ENCODE data around the gene TAF1D.

Gene TAF1D

GRCh38 chr11:93727985-93728791 is 13.1 kb downstream of the TAF1D start:
- H3K9me3 ChIP-seq: no peaks in the 10 kb centered on the region
- H3K4me3 ChIP-seq (ENCODE audit: low read depth in 1 of 2, low read length in 1 of 2): no peak overlapping the region
- no peaks in the 10 kb centered on the region for H3K27me3 ChIP-seq
- TF ChIP-seq CTCF (IDR thresholded peaks at IDR 0.05): no peak
- H3K36me3 ChIP-seq: peaks cover 86% of the 10 kb centered on the region
- peaks cover 0 to 6% of the 10 kb centered on the region in 2 experiments for H3K4me1 ChIP-seq (ENCODE audit: control insufficient read depth in 1 of 2, insufficient read depth in 1 of 2, low read depth in 1 of 2, low read length in 1 of 2)
- H3K27ac ChIP-seq: peak overlapping the region; percentile 28

- Histone ChIP-seq H3K27ac (no peak overlapping the region), H3K27me3 (no peaks in the 10 kb centered on the region), H3K4me3 (ENCODE audit: low read depth in 1 of 2, low read length in 1 of 2) (no peak overlapping the region), H3K36me3 (peaks cover 62% of the 10 kb centered on the region), H3K4me1 (ENCODE audit: control insufficient read depth in 1 of 2, insufficient read depth in 1 of 2, low read depth in 1 of 2, low read length in 1 of 2) (peaks cover 11 to 16% of the 10 kb centered on the region in 2 experiments), H3K9me3 (no peaks in the 10 kb centered on the region)
- no peak for TF ChIP-seq CTCF (IDR thresholded peaks at IDR 0.05)
Observed at GRCh38 chr11:93724089-93724488, 17.2 kb downstream of the TAF1D start.

- no peak overlapping the region for H3K4me3 ChIP-seq (ENCODE audit: low read depth in 1 of 2, low read length in 1 of 2)
- peaks cover 30% of the 10 kb centered on the region for H3K36me3 ChIP-seq
- H3K27ac ChIP-seq: peak overlapping the region; percentile 91
- H3K9me3 ChIP-seq: no peaks in the 10 kb centered on the region
- peaks cover 31 to 37% of the 10 kb centered on the region in 2 experiments for H3K4me1 ChIP-seq (ENCODE audit: control insufficient read depth in 1 of 2, insufficient read depth in 1 of 2, low read depth in 1 of 2, low read length in 1 of 2)
- H3K27me3 ChIP-seq: no peaks in the 10 kb centered on the region
- no peak for TF ChIP-seq CTCF (IDR thresholded peaks at IDR 0.05)
Observed at GRCh38 chr11:93720522-93720921, 20.8 kb downstream of the TAF1D start.

GRCh38 chr11:93719310-93719709 is 22.0 kb downstream of the TAF1D start:
- H3K27me3 ChIP-seq: no peaks in the 10 kb centered on the region
- H3K9me3 ChIP-seq: no peaks in the 10 kb centered on the region
- peaks cover 23% of the 10 kb centered on the region for H3K36me3 ChIP-seq
- H3K27ac ChIP-seq: peak overlapping the region; percentile 91
- H3K4me3 ChIP-seq (ENCODE audit: low read depth in 1 of 2, low read length in 1 of 2): peak overlapping the region in 1 of 2 experiments; percentile 2
- TF ChIP-seq CTCF (IDR thresholded peaks at IDR 0.05): no peak
- peaks cover 31 to 37% of the 10 kb centered on the region in 2 experiments for H3K4me1 ChIP-seq (ENCODE audit: control insufficient read depth in 1 of 2, insufficient read depth in 1 of 2, low read depth in 1 of 2, low read length in 1 of 2)

- no peaks in the 10 kb centered on the region for H3K9me3 ChIP-seq
- peaks cover 16% of the 10 kb centered on the region for H3K36me3 ChIP-seq
- TF ChIP-seq CTCF (IDR thresholded peaks at IDR 0.05): no peak
- no peaks in the 10 kb centered on the region for H3K27me3 ChIP-seq
- peak overlapping the region; percentile 91 for H3K27ac ChIP-seq
- peak overlapping the region; percentile 53 to 58 for H3K4me3 ChIP-seq (ENCODE audit: low read depth in 1 of 2, low read length in 1 of 2)
- peaks cover 31 to 37% of the 10 kb centered on the region in 2 experiments for H3K4me1 ChIP-seq (ENCODE audit: control insufficient read depth in 1 of 2, insufficient read depth in 1 of 2, low read depth in 1 of 2, low read length in 1 of 2)
Observed at GRCh38 chr11:93718057-93718563, 23.2 kb downstream of the TAF1D start.

Measured in neutrophil (primary cell).